RKO (cell line): Measurements from ENCODE around the gene SLC10A3.
A peak's percentile ranks its signal among the peaks of the same experiment; 100 is the strongest.

Source experiments
- DNase-seq: peaks from one replicate; pipeline ENCODE4 v3.0.0-alpha.2; 2016; ENCODE audit warnings: low spot score

The SLC10A3 gene, protein sequence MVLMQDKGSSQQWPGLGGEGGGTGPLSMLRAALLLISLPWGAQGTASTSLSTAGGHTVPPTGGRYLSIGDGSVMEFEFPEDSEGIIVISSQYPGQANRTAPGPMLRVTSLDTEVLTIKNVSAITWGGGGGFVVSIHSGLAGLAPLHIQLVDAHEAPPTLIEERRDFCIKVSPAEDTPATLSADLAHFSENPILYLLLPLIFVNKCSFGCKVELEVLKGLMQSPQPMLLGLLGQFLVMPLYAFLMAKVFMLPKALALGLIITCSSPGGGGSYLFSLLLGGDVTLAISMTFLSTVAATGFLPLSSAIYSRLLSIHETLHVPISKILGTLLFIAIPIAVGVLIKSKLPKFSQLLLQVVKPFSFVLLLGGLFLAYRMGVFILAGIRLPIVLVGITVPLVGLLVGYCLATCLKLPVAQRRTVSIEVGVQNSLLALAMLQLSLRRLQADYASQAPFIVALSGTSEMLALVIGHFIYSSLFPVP

DNA sequence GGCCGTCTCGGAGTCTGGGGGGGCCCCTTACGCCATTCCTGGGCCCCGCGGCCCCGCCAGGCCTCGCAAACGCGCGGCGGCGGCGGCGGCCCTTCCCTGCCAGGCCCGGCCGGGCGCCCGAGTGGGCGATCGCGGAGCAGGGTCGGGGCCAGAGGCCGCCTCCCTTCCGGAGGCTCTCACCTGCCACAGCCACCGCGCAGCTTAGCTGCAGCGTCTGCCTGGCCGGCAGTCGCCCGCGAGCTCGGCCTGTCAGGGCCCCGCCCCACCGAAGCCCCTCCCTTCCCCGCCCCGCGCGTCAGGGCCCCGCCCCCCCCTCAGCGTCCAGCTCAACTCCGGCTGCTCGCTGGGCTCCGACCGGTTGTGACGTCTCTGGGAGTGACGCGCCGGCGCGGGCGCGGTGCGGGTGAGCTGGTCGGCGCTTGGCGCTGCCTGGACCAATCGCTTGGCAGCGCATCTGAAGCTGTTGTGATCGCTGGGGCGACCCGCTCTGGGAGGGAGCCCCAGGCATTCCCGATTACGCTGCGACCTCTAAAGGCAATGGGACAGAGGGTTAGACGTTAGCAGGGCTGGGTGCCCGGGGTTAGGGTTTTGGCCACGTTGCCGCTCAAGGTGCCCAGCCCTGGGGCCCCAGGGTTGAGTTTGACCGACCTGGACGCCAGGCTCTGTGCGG, at the start of gene SLC10A3:
Gene SLC10A3, minus strand, starts transcription at position 216 of the 670 bp plus-strand sequence. CDS start 1,689 bp downstream, outside the sequence.
- DNase-seq: peak; percentile 93

DNA sequence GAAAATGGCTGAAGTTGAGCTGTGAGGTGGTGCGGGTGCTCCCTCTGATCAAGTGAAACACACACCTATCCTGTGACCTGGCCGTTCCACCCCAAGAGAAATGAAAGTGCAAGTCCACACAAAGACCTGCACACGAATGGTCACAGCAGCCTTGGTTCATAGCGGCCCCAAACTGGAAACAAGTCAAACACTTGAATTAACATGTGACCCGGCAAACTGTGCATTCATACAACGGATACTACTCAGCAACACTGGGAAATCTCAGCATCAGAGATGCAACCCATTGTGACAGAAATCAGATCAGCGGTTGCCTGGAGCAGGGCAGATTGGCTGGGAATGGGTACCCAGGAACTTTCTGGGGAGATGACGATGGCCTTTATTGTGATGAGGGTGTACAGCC, 48.6 kb upstream of the SLC10A3 start:
- no peak for DNase-seq

DNA sequence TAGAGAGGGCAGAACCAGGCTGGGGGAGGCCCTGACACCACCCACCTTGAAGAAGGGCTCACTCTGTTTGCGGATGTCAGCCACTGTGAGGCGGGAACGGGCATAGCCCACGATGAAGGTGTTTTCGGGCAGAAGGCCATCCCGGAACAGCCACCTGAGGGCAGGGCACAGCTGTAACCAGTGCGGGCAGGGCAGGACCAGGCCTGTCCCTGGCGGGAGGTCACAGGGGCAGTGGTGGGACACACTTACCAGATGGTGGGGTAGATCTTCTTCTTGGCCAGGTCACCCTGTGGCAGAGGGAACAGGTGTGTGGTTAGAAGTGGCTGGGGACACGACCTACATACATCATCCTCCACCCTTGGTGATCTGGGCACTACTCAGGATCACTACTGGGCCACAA, 45.5 kb upstream of the SLC10A3 start:
- DNase-seq: no peak

DNA sequence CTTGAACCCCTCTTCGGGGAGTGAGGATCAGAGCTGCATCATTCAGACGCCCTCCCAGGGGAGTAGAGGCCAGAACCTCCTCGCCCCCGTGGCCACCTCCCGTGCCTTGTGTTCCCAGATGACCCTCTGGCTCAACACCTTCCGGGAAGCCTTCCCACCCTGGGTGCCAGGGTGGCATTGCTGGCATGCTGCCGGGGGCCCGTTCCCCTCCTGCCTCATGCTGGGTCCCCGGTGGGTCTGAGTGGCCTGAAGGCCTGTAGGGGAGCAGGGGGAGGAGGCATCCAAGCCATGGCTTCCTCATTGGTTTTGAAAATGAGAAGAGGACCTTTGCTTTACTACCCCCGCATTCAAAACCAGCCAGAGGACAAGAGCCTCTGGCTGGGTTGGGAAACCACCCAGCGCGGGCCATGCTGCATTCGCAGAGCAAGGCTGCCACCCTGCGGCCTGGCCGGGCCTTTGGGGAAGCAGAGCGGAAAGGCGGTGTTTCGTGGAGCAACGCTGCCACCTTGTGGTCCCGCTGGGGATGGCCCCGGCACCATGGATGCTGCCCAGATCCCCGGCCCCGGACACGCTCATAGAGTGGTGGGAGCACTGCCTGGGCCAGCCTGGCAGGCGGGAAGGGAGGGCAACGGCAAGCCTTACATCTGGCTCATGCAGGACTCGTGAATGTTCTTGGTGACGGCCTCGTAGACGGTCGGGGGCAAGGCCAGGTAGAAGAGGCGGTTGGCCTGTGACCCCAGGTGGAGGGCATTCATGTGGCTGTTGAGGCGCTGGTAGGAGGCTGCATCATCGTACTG, 44.3 kb upstream of the SLC10A3 start:
- peak; percentile 87 for DNase-seq

DNA sequence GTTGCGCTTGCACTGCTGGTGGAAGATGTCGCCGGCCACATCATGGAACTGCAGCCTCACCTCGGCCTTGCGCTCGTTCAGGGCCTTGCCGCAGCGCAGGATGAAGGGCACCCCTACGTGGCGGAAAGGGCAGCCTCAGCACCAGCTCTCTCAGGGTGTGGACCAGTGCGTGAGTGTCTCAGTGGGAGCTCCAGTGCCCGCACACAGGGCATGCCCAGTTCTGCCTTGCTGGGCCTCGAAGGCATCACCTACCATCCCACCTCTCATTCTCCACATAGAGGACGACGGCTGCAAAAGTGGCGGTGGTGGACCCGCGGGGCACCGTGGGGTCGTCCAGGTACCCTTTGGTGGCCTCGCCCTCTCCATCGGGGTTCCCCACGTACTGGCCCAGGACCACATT, 42.3 kb upstream of the SLC10A3 start:
- no peak for DNase-seq

DNA sequence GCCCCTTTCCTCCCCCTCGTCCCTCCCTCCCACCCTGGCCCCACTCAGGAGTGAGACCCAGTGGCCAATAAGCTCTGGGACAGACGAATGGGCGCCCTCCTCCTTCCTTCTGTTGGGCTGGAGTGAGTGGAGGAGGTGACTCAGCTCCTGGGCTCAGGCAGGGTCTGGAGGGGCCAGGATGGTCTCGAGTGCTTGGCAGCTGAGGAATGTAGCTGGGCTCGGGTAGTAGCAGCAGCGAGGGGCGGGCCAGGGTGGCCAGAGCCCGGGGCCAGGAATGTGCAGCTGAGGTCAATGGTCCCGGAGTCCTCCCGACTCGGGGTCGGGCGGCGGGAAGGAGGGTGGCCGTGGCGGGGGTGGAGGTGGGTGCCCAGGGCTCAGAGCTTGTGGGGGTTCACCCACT, 41.2 kb upstream of the SLC10A3 start:
- DNase-seq: no peak

DNA sequence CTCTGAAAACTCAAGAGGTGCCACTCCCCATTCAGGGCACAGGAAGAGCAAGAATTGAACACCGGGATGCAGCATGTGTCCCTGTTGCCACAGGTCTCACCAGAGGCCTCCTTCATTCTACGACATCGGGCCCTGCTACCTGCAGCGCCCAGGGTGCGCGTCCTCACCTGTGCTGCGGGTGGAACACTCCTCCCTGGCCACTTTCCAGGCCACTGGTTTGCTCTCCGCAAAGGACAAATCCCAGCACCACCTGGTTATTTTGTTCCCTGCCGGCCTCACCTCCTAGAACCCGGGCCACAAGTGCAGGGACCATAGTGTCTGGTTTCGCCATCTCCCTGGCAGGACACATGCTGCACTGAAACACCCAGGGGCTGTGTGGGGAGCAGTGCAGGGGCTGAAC, 39.9 kb upstream of the SLC10A3 start:
- DNase-seq: no peak

DNA sequence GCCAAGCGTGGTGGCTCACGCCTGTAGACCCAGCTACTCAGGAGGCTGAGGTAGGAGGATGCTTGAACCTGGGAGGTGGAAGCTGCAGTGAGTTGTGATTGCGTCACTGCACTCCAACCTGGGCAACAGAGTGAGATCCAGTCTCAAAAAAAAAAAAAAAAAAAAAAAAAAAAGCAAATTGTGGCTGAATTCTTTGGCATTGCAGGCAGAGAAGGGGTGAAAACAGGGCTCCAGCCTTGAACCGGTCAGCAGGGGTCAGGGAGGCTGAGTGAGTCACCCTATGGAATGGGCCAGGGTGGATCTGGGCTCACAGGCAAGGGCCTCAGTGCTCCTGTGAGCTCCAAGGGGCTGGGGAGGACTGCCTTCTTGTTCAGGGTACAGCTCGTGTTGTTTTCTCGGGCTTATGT, 38.8 kb upstream of the SLC10A3 start:
- no peak for DNase-seq

DNA sequence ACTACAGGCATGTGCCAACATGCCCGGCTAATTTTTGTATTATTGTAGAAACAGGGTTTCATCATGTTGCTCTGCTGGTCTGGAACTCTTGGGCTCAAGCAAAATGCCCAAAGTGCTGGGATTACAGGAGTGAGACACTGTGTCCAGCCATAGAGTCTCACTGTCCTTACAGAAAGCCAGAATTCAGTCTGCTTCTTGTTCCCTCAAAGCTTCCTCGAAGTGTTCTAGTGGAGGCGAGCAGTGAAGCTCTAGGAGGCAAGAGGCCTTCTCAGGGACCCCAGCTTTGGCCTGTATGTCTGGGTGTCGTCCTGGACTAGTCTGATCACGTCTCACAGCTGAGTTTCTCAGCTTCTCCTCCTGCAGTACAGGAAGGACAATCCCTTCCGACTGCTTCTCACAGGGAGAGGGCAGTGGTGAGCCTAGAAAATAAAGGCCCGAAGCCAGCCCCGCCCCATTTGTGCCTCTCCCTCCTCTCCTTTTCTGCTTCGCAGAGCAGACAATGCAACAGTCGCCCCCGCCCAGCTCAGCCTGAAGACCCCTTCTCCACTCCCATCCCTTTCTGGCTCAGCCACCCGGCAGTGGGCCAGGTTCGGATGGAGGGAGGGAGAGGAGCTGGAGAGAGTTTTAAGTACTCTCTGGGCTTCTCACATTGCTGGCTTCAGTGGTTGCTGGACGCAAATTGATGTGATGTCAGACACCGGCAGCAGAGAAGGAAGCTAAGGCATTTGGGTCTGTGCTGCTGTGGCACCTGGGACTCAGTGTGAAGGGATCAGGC, 36.7 kb upstream of the SLC10A3 start:
- DNase-seq: peak; percentile 82

DNA sequence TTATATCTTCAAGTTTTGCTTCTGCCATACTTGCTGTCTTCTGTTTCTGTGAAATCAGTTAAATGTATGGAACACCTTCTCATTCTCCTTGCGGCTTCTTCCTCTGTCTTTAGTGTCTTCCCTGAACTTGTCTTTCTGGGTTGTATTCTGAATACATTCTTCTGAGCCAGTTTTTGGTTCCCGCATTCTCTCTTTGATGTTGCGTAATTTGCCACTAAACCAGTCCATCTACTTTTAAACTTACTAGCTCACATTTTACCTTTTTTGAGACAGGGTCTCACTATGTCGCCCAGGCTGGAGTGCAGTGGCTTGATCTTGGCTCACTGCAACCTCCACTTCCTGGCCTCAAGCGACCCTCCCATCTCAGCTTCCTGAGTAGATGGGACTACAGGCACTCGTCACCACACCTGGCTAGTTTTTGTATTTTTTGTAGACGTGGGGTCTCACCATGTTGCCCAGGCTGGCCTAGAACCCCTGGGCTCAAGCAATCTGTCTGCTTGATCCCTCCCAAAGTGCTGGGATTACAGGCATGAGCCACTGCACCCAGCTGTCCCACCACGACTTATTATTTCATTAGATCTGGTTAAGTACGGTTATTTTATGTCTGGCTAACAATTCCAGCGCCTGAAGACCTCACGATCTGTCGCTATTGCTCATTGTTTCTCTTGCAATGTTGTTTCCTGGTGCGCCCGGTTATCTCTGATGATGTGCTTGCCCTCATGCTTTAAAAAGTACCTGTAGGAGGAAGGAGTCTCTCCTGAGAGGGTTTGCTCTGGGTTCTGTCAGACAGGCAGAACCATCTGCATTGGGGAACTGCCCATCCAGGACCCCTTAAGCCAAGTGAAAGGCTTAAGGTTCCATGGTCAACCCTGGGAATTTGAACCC, 35.4 kb upstream of the SLC10A3 start:
- no peak for DNase-seq

DNA sequence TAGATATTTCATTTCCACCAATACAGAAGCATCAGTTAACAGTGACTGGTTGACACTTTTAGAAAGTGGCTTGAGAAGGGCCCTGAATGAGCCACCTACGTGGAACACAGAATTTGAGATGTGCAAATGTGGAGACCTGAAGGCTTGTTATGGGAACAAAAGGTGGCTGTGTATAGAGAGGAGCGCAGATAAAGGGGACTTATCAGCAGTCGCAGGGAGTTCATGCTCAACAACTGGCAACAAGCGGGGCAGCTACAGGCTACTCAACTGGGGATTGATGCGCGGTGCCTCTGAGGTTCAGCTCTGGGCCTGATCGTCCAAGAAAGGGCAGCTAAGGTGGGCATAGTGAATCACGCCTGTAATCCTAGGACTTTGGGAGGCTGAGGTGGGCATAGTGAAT, 29.0 kb upstream of the SLC10A3 start:
- DNase-seq: no peak

DNA sequence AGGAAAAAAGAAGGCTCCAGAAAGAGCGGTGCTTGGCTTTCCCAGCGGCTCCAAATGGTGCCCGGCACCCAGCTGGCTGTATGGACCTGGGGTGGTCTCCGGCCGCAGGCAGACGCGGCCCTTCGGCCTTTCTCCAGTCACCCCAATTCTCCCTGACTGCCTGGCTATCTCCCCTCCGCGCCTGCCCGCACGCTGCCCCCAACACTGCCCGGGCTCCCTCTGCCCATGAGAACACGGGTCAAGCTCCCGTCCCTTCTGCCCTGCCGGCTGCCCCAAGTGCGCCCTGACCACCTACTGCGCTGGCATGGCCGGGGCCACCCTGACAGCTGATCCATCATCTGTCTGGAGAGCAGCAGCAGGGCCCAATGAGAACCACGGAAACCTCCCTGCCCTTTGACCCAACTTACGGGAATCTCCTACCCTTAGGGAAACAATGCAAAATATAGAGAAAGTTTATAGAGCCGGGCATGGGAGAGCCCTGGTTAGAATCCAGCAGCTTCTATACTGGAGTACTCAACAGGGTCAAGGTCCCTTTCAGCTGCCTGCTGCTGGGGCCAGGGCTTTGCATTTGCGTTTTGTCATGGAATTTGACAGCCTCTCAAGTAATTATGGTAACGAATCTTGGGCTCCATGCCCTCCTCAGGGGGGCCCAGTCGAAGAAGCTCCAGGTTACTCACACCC, 26.8 kb upstream of the SLC10A3 start:
- DNase-seq: no peak

DNA sequence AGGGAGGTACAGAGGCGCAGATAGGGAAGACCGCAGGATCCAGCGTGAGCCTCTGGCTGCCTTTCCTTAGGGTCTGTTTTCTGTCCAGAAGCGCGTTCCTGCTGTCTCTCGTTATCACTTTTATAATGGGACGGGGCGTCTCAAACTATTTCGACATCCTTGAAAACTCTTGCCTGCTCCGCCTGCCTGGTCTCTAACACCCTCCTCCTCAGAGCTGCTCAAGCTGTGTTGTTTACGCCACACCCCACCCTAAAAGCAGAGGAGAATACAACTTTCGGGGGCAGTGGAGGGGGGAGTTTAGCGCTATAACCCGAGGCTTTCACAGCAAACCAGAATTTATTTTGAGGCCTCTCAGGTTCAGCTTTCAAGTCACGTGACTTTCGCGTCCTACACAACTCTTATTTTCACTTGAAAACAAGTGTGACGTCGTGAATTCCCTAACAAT, 26.2 kb upstream of the SLC10A3 start:
- no peak for DNase-seq

DNA sequence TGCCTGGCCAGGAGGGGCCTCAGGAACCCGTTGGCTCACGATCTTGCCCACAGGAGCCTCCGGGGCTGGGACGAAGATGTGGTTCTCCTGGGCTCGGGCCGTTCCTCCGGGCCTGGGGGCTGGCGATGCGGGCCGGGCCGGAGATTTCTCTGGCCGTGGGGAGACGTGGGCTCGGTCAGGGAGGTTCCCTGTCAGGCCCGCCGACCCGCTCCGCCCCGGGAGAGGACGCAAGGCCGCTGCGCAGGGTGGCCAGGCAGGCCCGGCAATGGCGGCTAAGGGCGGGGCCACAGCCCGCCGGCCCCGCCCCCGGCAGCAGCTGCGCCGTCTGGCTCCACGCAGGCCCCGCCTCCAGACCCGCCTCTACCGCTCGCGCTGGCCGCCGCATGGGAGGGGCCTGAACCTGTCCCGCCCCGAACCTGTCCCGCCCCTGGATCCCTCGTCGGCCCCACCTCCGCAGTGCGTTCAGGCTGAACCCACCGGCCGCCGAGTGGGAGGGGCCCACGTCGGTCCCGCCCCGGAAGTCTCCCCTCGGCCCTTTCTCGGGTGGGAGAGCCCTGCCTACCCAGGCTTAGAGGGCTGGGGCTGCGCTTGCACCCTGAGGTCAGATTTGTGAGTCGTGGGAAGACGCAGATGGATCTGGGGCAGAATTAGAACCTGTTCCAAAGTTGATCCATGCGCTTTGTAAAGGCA, 25.7 kb upstream of the SLC10A3 start, which contains the start of gene FAM3A:
Gene FAM3A, minus strand, starts transcription at position 267 of the 690 bp plus-strand sequence. CDS start 460 bp downstream, outside the sequence.
- peak; percentile 85 for DNase-seq

DNA sequence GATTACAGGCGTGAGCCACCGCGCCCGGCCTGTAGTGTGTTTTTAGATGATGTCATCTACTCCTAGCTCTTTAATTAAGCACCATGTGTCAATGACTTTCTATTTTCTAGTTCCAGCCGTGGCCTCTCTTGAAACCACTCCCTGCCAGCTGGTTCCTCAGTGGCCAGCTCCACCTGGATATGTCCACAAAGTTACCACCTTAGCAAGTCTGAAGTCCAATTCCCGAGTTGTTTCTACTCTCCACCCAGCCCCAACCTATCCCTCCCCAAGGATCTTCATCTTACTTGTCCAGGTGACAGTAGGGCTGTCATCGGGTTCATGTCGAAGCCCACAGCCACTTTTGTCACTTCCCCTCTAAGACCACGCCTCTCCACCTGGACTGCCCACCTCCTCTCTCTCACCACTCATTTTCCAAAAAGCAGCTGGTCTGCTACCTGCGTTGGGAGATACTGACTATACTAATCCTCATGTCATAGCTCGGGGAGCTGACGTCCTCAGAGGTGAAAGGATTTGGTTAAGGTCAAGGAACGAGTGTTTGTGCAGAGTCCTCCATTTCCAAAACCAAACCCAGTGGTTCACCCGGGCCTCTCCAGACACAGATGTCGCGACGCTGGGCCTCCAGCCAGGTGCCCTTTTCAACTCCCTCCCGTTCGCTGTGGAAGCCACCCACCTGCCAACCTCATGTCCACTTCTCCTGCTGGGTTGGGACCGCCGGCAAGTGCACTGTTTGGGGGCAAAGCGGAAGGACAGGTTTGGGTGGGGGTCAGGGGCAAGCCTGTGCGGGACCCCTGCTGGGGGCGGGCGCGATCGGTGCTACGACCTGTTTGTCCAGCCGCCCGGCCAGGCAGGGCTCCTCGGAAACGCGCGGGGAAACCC, 24.9 kb upstream of the SLC10A3 start:
- no peak for DNase-seq

DNA sequence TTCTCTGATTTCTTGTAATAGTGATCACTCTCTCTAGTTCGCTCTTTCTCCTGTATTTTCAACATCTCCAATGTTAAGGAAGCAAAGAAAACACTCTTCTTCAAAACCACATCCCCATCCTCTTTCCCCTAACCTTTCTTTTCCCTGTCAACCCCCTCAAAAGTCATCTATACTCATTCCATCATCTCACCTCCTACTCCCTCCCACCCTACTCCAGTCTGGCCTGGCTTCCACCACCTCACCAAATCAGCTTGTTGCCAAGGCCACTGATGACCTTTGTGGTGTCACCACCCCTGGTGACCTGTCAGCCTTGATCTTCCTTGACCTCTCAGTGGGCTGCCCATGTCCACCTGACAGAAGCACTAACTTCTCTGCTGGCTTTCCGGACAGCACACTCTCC, 23.3 kb upstream of the SLC10A3 start:
- DNase-seq: no peak

DNA sequence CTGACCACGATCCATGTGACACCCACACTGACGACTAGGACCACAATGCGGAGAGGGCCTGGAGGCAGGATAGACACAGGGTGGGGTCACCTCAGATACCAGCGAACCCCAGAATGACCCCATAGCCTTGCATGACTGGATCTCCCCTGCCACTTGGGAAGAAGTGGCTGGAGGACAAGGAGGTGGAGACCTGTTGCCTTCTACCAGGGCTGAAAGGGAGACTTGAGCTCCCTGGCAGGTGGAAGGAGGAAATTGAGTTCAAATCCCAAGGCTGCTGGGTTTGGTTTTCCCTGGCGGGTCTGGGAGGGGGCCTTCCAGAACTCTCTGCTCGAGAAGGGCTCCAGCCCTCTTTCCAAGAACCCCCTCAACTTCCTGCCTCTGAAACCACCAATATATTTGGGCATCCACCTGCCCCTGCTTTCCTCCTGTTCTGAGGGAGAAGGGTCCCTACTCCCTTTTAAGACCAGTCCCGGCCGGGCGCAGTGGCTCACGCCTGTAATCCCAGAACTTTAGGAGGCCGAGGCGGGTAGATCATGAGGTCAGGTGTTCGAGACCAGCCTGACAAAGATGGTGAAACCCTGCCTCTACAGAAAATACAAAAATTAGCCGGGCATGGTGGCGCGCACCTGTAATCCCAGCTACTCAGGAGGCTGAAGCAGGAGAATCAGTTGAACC, 22.6 kb upstream of the SLC10A3 start:
- DNase-seq: no peak

DNA sequence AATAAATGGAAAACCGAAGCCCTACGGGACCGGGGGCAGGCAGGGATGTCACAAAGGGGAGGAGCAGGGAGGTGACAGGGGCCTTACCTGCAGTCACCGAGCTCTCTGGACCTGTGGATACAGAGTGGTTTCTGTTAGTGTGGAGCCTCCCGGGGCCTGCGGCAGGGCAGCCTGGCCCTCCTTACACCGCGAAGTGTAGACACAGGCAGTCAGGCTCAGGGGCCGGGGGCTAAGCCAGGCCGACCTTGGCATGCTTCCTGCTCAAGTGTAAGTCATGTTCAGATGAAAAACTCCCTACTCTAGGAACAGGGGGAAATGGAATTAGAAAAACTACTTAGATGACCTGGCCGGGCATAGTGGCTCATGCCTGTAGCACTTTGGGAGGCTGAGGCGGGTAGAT, 21.3 kb upstream of the SLC10A3 start:
- DNase-seq: no peak
